WTC11 (cell line): ENCODE measurements around the gene SIPA1L3. TPM values are rescaled to one million over a fixed set of nuclear protein-coding genes. Genes with fewer than 3 reads are reported as not detected.
A peak's percentile ranks its signal among the peaks of the same experiment; 100 is the strongest.

ENCODE experiments used
- ATAC-seq: fragments of 200-7000 bp; cut with Tn5 transposase; 2 replicates; pipeline ENCODE4 v1.10.0; 2021; ENCODE audit warnings: mild to moderate bottlenecking, moderate library complexity
- CTCF ChIA-PET: fragments of 300-600 bp; sonication (Branson Sonifier 250); formaldehyde crosslinking; loops from one replicate; lab custom pipeline; 2021; ENCODE audit warnings: antibody characterized with exemption; lab: Charles Lee
- POLR2A ChIA-PET: fragments of 350-600 bp; sonication (Branson Sonifier 250); formaldehyde crosslinking; loops from one replicate; lab custom pipeline; 2021; ENCODE audit warnings: antibody characterized with exemption; lab: Charles Lee
- DNase-seq: peaks from one replicate; pipeline ENCODE4 v3.0.0; 2021; ENCODE audit warnings: low spot score
- H3K27ac Mint-ChIP-seq: 2 replicates; pipeline ENCODE4 v1.8.0; 2021; ENCODE audit warnings: mixed read lengths
- H3K27me3 Mint-ChIP-seq: 2 replicates; pipeline ENCODE4 v1.8.0; 2021; ENCODE audit warnings: low read depth, mild to moderate bottlenecking, moderate library complexity, mixed read lengths
- H3K36me3 Mint-ChIP-seq: 2 replicates; pipeline ENCODE4 v1.8.0; 2021; ENCODE audit warnings: mixed read lengths
- H3K4me1 Mint-ChIP-seq: 2 replicates; pipeline ENCODE4 v1.8.0; 2022; ENCODE audit warnings: mixed read lengths
- H3K4me3 Mint-ChIP-seq: 2 replicates; pipeline ENCODE4 v1.8.0; 2021; ENCODE audit warnings: mild to moderate bottlenecking, moderate library complexity, mixed read lengths
- H3K9me3 Mint-ChIP-seq: 2 replicates; pipeline ENCODE4 v1.8.0; 2021; ENCODE audit warnings: mixed read lengths
- CBFB ChIP-seq: sonication (generic); formaldehyde crosslinking; IDR thresholded peaks from 2 replicates; pipeline ENCODE4 v1.8.1; 2022; ENCODE audit warnings: mild to moderate bottlenecking, low read depth, missing genetic modification reagents
- FOXJ3 ChIP-seq: sonication (generic); formaldehyde crosslinking; IDR thresholded peaks from 2 replicates; pipeline ENCODE4 v1.9.0; 2021; ENCODE audit warnings: missing genetic modification reagents, mild to moderate bottlenecking, borderline replicate concordance
- IRF2 ChIP-seq: sonication (generic); formaldehyde crosslinking; IDR thresholded peaks from 2 replicates; pipeline ENCODE4 v1.8.0; 2022; ENCODE audit warnings: low read depth, missing genetic modification reagents, borderline replicate concordance
- JAZF1 ChIP-seq: fragments of 250-450 bp; sonication (Bioruptor Pico); IDR thresholded peaks from 2 replicates; pipeline ENCODE4 v1.9.0; 2021; ENCODE audit warnings: moderate library complexity, mild to moderate bottlenecking, inconsistent platforms
- KAT7 ChIP-seq: sonication (generic); formaldehyde crosslinking; IDR thresholded peaks from 2 replicates; pipeline ENCODE4 v1.8.1; 2023; ENCODE audit warnings: missing genetic modification reagents, mild to moderate bottlenecking, borderline replicate concordance
- NFYB ChIP-seq: sonication (generic); formaldehyde crosslinking; conservative IDR thresholded peaks from 2 replicates; pipeline ENCODE4 v1.8.0; 2022; ENCODE audit warnings: low read depth, missing genetic modification reagents
- OVOL2 ChIP-seq: fragments of 250-450 bp; sonication (Bioruptor Pico); IDR thresholded peaks from 2 replicates; pipeline ENCODE4 v1.9.0; 2021; ENCODE audit warnings: mild to moderate bottlenecking, borderline replicate concordance
- PRDM15 ChIP-seq: sonication (generic); formaldehyde crosslinking; IDR thresholded peaks from 2 replicates; pipeline ENCODE4 v1.8.0; 2022; ENCODE audit warnings: missing genetic modification reagents
- USF1 ChIP-seq: sonication (generic); formaldehyde crosslinking; IDR thresholded peaks from 2 replicates; pipeline ENCODE4 v1.8.0; 2022; ENCODE audit warnings: mild to moderate bottlenecking, missing genetic modification reagents
- ZNF416 ChIP-seq: fragments of 250-450 bp; sonication (Bioruptor Pico); IDR thresholded peaks from 2 replicates; pipeline ENCODE4 v1.9.0; 2021; ENCODE audit warnings: mild to moderate bottlenecking, inconsistent platforms
- ZNF512 ChIP-seq: sonication (generic); formaldehyde crosslinking; IDR thresholded peaks from 2 replicates; pipeline ENCODE4 v1.8.1; 2022; ENCODE audit warnings: missing genetic modification reagents, borderline replicate concordance
- total RNA-seq: library from RNA; stranded (reverse); gene quantifications from 3 replicates; pipeline ENCODE4 v1.2.3, GENCODE V29; 2021
- TF ChIP-seq, protein P1 (sequence below): fragments of 200-600 bp; IDR thresholded peaks from 2 replicates; pipeline ENCODE4 v1.8.0; 2022; ENCODE audit warnings: antibody characterized with exemption
- TF ChIP-seq, protein P2 (sequence below): fragments of 250-450 bp; sonication (Bioruptor Pico); IDR thresholded peaks from 2 replicates; pipeline ENCODE4 v1.8.0; 2021; ENCODE audit warnings: mild to moderate bottlenecking
- TF ChIP-seq, protein P3 (sequence below): sonication (generic); formaldehyde crosslinking; IDR thresholded peaks from 2 replicates; pipeline ENCODE4 v1.8.0; 2023; ENCODE audit warnings: mild to moderate bottlenecking, missing genetic modification reagents

SIPA1L3 gene
- total RNA-seq, 1 experiment from 2014 or later = 41.5 TPM

GRCh38 chr19:38228005-38228377 lies 321.0 kb downstream of the SIPA1L3 start:
- POLR2A ChIA-PET = interaction anchor here (0.7 kb wide), 1 partner anchor 76 kb away, joined by 3 read pairs; the partner anchor contains the start of gene C19orf33
- H3K27me3 Mint-ChIP-seq = peaks cover 40% of the 10 kb centered on the region
- H3K27ac Mint-ChIP-seq = no peak overlapping the region
- ATAC-seq = no peak
- H3K36me3 Mint-ChIP-seq = no peaks in the 10 kb centered on the region
- H3K4me1 Mint-ChIP-seq = peaks cover 23% of the 10 kb centered on the region
- peak; percentile 43 for DNase-seq
- CTCF ChIA-PET = interaction anchor here (0.7 to 1.8 kb wide), 4 partner anchors 16 to 108 kb away, joined by 3 to 16 read pairs (median 4); partner anchors contain the start of genes CATSPERG and PPP1R14A
- no peaks in the 10 kb centered on the region for H3K9me3 Mint-ChIP-seq
- TF ChIP-seq, protein P1, sequence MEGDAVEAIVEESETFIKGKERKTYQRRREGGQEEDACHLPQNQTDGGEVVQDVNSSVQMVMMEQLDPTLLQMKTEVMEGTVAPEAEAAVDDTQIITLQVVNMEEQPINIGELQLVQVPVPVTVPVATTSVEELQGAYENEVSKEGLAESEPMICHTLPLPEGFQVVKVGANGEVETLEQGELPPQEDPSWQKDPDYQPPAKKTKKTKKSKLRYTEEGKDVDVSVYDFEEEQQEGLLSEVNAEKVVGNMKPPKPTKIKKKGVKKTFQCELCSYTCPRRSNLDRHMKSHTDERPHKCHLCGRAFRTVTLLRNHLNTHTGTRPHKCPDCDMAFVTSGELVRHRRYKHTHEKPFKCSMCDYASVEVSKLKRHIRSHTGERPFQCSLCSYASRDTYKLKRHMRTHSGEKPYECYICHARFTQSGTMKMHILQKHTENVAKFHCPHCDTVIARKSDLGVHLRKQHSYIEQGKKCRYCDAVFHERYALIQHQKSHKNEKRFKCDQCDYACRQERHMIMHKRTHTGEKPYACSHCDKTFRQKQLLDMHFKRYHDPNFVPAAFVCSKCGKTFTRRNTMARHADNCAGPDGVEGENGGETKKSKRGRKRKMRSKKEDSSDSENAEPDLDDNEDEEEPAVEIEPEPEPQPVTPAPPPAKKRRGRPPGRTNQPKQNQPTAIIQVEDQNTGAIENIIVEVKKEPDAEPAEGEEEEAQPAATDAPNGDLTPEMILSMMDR = no peak
- TF ChIP-seq, protein P2, sequence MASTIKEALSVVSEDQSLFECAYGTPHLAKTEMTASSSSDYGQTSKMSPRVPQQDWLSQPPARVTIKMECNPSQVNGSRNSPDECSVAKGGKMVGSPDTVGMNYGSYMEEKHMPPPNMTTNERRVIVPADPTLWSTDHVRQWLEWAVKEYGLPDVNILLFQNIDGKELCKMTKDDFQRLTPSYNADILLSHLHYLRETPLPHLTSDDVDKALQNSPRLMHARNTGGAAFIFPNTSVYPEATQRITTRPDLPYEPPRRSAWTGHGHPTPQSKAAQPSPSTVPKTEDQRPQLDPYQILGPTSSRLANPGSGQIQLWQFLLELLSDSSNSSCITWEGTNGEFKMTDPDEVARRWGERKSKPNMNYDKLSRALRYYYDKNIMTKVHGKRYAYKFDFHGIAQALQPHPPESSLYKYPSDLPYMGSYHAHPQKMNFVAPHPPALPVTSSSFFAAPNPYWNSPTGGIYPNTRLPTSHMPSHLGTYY (CRISPR knock-in tag) = no peak
- peak overlapping the region; percentile 57 for H3K4me3 Mint-ChIP-seq

DNA sequence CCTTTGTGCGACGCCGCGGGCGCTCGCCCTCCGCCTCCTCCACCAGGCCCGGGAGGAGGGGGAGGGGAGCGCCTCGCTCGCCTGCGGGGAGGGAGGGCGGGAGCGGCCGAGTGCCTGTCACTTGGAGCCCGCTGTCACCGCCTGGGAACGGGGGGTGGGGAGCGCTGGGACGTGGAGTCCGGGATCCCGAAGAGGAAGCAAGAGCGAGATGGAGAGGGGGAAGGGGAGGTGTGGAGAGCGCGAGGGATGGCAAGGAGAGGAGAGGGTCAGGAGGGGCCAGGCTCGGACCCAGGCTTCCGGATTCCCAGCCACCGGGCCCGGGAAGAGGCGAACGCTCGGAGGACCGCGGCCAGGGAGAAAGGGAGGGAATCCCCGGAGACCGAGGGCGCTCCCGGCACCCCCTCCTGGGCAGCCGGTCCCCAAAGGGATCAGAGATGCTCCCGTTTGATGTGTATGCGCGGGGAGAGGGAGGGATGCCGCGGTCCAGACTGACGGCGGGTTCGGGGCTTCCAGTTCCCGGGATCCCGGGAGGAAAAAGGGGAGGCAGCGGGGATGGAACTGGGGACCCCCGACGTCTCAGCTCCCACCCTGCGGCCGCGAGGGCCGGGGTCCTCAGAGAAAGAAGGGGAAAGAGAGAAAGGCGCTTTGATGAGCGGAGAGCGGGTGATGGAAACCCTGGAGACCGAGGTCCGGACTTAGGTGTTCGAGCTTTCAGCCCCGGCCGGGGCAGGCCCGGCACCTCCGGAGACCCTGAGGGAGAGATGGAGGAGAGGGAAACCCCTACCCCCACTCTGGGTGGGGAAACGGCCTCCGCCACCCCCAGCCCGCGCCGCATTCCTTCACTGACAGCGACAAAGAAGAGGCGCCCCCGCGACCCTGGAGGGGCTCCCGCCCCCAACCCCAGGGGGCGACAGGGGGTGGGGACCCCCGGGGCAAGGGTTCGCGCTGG lies 321.8 kb downstream of the SIPA1L3 start:
- peak; percentile 2 for ATAC-seq
- ChIA-PET CTCF (interaction anchor here (1.1 to 2.2 kb wide), 2 partner anchors 27 to 86 kb away, joined by 4 to 8 read pairs; partner anchors contain the start of gene PPP1R14A), POLR2A (interaction anchor here (0.7 kb wide), 1 partner anchor 75 kb away, joined by 3 read pairs; the partner anchor contains the start of gene C19orf33)
- Mint-ChIP-seq H3K4me1 (peaks cover 17% of the 10 kb centered on the region), H3K4me3 (peak overlapping the region; percentile 76), H3K36me3 (no peaks in the 10 kb centered on the region), H3K27ac (no peak overlapping the region), H3K27me3 (peaks cover 40% of the 10 kb centered on the region), H3K9me3 (no peaks in the 10 kb centered on the region)
- DNase-seq = peak; percentile 74
- TF ChIP-seq KAT7 (CRISPR knock-in tag) = peak; percentile 78; the same call in 1 of the 2 replicates
- no peak for TF ChIP-seq FOXJ3
- no peak for TF ChIP-seq OVOL2 (CRISPR knock-in tag)
- no peak for TF ChIP-seq JAZF1
- TF ChIP-seq IRF2 = no peak
- no peak for TF ChIP-seq ZNF512
- TF ChIP-seq, protein P3, sequence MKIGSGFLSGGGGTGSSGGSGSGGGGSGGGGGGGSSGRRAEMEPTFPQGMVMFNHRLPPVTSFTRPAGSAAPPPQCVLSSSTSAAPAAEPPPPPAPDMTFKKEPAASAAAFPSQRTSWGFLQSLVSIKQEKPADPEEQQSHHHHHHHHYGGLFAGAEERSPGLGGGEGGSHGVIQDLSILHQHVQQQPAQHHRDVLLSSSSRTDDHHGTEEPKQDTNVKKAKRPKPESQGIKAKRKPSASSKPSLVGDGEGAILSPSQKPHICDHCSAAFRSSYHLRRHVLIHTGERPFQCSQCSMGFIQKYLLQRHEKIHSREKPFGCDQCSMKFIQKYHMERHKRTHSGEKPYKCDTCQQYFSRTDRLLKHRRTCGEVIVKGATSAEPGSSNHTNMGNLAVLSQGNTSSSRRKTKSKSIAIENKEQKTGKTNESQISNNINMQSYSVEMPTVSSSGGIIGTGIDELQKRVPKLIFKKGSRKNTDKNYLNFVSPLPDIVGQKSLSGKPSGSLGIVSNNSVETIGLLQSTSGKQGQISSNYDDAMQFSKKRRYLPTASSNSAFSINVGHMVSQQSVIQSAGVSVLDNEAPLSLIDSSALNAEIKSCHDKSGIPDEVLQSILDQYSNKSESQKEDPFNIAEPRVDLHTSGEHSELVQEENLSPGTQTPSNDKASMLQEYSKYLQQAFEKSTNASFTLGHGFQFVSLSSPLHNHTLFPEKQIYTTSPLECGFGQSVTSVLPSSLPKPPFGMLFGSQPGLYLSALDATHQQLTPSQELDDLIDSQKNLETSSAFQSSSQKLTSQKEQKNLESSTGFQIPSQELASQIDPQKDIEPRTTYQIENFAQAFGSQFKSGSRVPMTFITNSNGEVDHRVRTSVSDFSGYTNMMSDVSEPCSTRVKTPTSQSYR (CRISPR knock-in tag) = peak; percentile 65; the same call in 1 of the 2 replicates
- TF ChIP-seq, protein P2 (CRISPR knock-in tag) = no peak
- no peak for TF ChIP-seq PRDM15 (CRISPR knock-in tag)
- TF ChIP-seq CBFB (CRISPR knock-in tag) = no peak
- TF ChIP-seq ZNF416 (CRISPR knock-in tag) = no peak
- TF ChIP-seq NFYB (CRISPR knock-in tag) = no peak
- TF ChIP-seq USF1 (CRISPR knock-in tag) = no peak
